K562 (cell line): Measurements from ENCODE around the gene PSD2. TPM values are rescaled to one million over a fixed set of nuclear protein-coding genes. Genes with fewer than 3 reads are reported as not detected.

Experiments used
- ATAC-seq: fragments of 200-7000 bp; cut with Tn5 transposase; 3 replicates; pipeline ENCODE4 v1.9.1; 2020; ENCODE audit warnings: moderate library complexity
- BruUV-seq: library from RNA; stranded (reverse); fragments of 400-500 nt; replicated peaks from 2 replicates; lab custom pipeline; 2021; lab: Mats Ljungman, UMichigan
- CTCF ChIA-PET: fragments of 300-600 bp; formaldehyde crosslinking; extraction: SDS; loops from one replicate; lab custom pipeline; 2021; ENCODE audit warnings: low intra/inter-chr PET ratio; lab: Yijun Ruan, JAX
- POLR2A ChIA-PET: fragments of 300-600, 350-650 bp; sonication (Branson Sonifier 250); formaldehyde crosslinking; extraction: SDS; loops from one replicate; lab custom pipeline; 2021; ENCODE audit warnings: antibody characterized with exemption, inconsistent platforms; lab: Yijun Ruan, JAX
- DNase-seq, 4 experiments: peaks; one replicate each; pipeline versions ENCODE4 v3.0.0 to v3.0.0-alpha.2; 2011 to 2018; ENCODE audit warnings: low spot score in 3 of 4, mixed read lengths in 3 of 4; ENCODE audit errors: extremely low read depth in 1 of 4
- FAIRE-seq: peaks from 2 replicates; lab custom pipeline; 2011; peaks lifted over from hg19 to GRCh38; lab: Jason Lieb, UNC
- H2AFZ ChIP-seq: 2 replicates; pipeline ENCODE4 v1.6.0; 2011; ENCODE audit warnings: low read depth, low read length, control low read depth, inconsistent platforms
- H3K27ac ChIP-seq: fragments of 200-600 bp; 3 replicates; pipeline ENCODE4 v1.8.0; 2011; ENCODE audit warnings: low read depth, mild to moderate bottlenecking, control low read depth, inconsistent platforms, low read length, moderate library complexity, mixed read lengths; ENCODE audit errors: extremely low read depth
- H3K27me3 ChIP-seq, 2 experiments: fragments of 300-600 bp in 1 of 2; 2 replicates in 1 of 2; 3 replicates in 1 of 2; pipeline versions ENCODE4 v1.6.0 to v1.8.0; 2011; ENCODE audit warnings: inconsistent platforms in 2 of 2, low read length in 2 of 2, mild to moderate bottlenecking in 1 of 2, mixed read lengths in 1 of 2, moderate library complexity in 1 of 2; ENCODE audit not compliant: control insufficient read depth in 2 of 2, insufficient read depth in 2 of 2
- H3K36me3 ChIP-seq: fragments of 300-600 bp; 3 replicates; pipeline ENCODE4 v1.8.0; 2011; ENCODE audit warnings: mild to moderate bottlenecking, low read length, inconsistent platforms; ENCODE audit not compliant: control insufficient read depth, insufficient read depth
- H3K4me1 ChIP-seq, 2 experiments: fragments of 200-600 bp in 1 of 2; replicated peaks in 1 of 2; 2 replicates in 1 of 2; 3 replicates in 1 of 2; pipeline versions ENCODE4 v1.5.1 to v1.8.0; 2011; ENCODE audit warnings: inconsistent platforms in 2 of 2, low read length in 2 of 2, mild to moderate bottlenecking in 1 of 2, mixed read lengths in 1 of 2, moderate library complexity in 1 of 2; ENCODE audit not compliant: control insufficient read depth in 2 of 2, insufficient read depth in 2 of 2
- H3K4me2 ChIP-seq: 2 replicates; pipeline ENCODE4 v1.6.1; 2011; ENCODE audit warnings: low read length, control low read depth, inconsistent platforms, mixed read lengths; ENCODE audit not compliant: insufficient read depth
- H3K4me3 ChIP-seq: fragments of 200-600 bp; sonication (generic), shearing (Covaris generic); 2 replicates; pipeline ENCODE4 v1.5.1; 2016; ENCODE audit warnings: control low read depth, inconsistent platforms
- H3K79me2 ChIP-seq: fragments of 200-600 bp; 3 replicates; pipeline ENCODE4 v1.8.0; 2011; ENCODE audit warnings: low read length, inconsistent platforms; ENCODE audit not compliant: control insufficient read depth, insufficient read depth
- H3K9ac ChIP-seq, 2 experiments: 2 replicates each; pipeline versions ENCODE4 v1.6.0 to v1.6.1; 2011; ENCODE audit warnings: low read depth in 2 of 2, low read length in 2 of 2, control low read depth in 1 of 2, inconsistent platforms in 1 of 2, mild to moderate bottlenecking in 1 of 2, mixed read lengths in 1 of 2; ENCODE audit not compliant: insufficient read depth in 1 of 2
- H3K9me1 ChIP-seq: one replicate; pipeline ENCODE4 v1.6.0; 2011; ENCODE audit warnings: inconsistent platforms, mild to moderate bottlenecking, low read length, moderate library complexity; ENCODE audit not compliant: control insufficient read depth, insufficient read depth
- H3K9me3 ChIP-seq: replicated peaks from 2 replicates; pipeline ENCODE4 v1.5.1; 2011; ENCODE audit warnings: low read depth, low read length, inconsistent platforms; ENCODE audit not compliant: control insufficient read depth, insufficient read depth
- H4K20me1 ChIP-seq: replicated peaks from 2 replicates; pipeline ENCODE4 v1.6.1; 2011; ENCODE audit warnings: low read length, inconsistent platforms, mixed read lengths; ENCODE audit not compliant: control insufficient read depth, insufficient read depth
- BRCA1 ChIP-seq, 2 experiments: fragments of 450-650 bp in 1 of 2; sonication (generic) in 1 of 2; formaldehyde crosslinking in 1 of 2; IDR thresholded peaks; 2 replicates each; pipeline versions ENCODE4 v1.5.0 to v1.6.1; 2017 to 2020; ENCODE audit warnings: mild to moderate bottlenecking in 1 of 2, missing genetic modification reagents in 1 of 2
- DPF2 ChIP-seq: fragments of 450-650 bp; IDR thresholded peaks from 2 replicates; pipeline ENCODE4 v1.6.1; 2016
- ELF1 ChIP-seq: fragments of 200-800 bp; sonication (Bioruptor generic); IDR thresholded peaks from 2 replicates; pipeline ENCODE4 v1.6.1; 2016; ENCODE audit warnings: missing genetic modification characterization, missing compliant biosample characterization
- KAT8 ChIP-seq: fragments of 450-650 bp; IDR thresholded peaks from 2 replicates; pipeline ENCODE4 v1.6.1; 2016; ENCODE audit warnings: low read depth, mild to moderate bottlenecking
- MAFG ChIP-seq: fragments of 450-650 bp; conservative IDR thresholded peaks from 2 replicates; pipeline ENCODE4 v1.6.1; 2016; ENCODE audit warnings: missing genetic modification characterization, missing compliant biosample characterization
- NFIC ChIP-seq: fragments of 450-650 bp; IDR thresholded peaks from 2 replicates; pipeline ENCODE4 v1.6.1; 2017; ENCODE audit warnings: mild to moderate bottlenecking, inconsistent platforms
- POU5F1 ChIP-seq: fragments of 150-350 bp; IDR thresholded peaks from 2 replicates; pipeline ENCODE4 v1.6.1; 2014; ENCODE audit warnings: borderline replicate concordance, low read length, low read depth, mild to moderate bottlenecking; ENCODE audit not compliant: partially characterized antibody
- RBM15 ChIP-seq: fragments of 200-400 bp; formaldehyde crosslinking; IDR thresholded peaks from 2 replicates; pipeline ENCODE4 v1.6.1; 2018; ENCODE audit warnings: mild to moderate bottlenecking, low read length, moderate library complexity; ENCODE audit not compliant: insufficient read depth
- SP2 ChIP-seq: IDR thresholded peaks from 2 replicates; pipeline ENCODE4 v1.6.1; 2011; ENCODE audit warnings: mild to moderate bottlenecking, low read depth, low read length, moderate library complexity; ENCODE audit not compliant: poor library complexity, severe bottlenecking; ENCODE audit errors: extremely low read depth
- WGBS: fragments of 100-300 bp; shearing (Covaris generic); methylation state at CpG from one replicate; pipeline ENCODE4 v1.1.6; 2016; ENCODE audit warnings: low coverage, mixed read lengths; ENCODE audit not compliant: insufficient coverage; ENCODE audit errors: missing lambda C conversion rate; 5-methylcytosine and 5-hydroxymethylcytosine counted together
- in situ Hi-C: fragments of 300-500 bp; cut with MboI; formaldehyde crosslinking; loops from 4 replicates; pipeline ENCODE4 v1.15.0; 2018; ENCODE audit warnings: inconsistent platforms, mixed read lengths
- intact Hi-C: fragments of 100-400 bp; cut with micrococcal nuclease; formaldehyde crosslinking; loops from 2 replicates; pipeline ENCODE4 v1.14.2; 2022
- polyA plus RNA-seq, 8 experiments: library from polyadenylated mRNA; depleted of rRNA in 4 of 8; stranded (reverse) in 5 of 8; unstranded in 3 of 8; fragments of >200 nt; fragmentation: Nextera tagmentation in 2 of 8; fragmentation: Illumina TruSeq in 1 of 8; extraction: Ambion mirVana in 2 of 8; extraction: Trizol in 1 of 8; gene quantifications; 2 replicates each; pipeline versions ENCODE4 v1.2.1 to v1.2.3, GENCODE V29; 2011 to 2014; ENCODE audit warnings: inconsistent platforms in 1 of 8, missing spikeins in 1 of 8
- total RNA-seq, 7 experiments: library from RNA; depleted of rRNA in 6 of 7; stranded (reverse); fragments of >200 nt in 6 of 7; fragmentation: Illumina TruSeq in 2 of 7; extraction: Trizol in 2 of 7; gene quantifications; 2 replicates each; pipeline versions ENCODE4 v1.2.1 to v1.2.3, GENCODE V29; 2011 to 2021; ENCODE audit warnings: low replicate concordance in 1 of 7
- TF ChIP-seq, protein P1 (sequence below): IDR thresholded peaks from 2 replicates; pipeline ENCODE4 v1.6.1; 2012; ENCODE audit warnings: low read depth, low read length, improper control_type of control experiment, borderline replicate concordance
- TF ChIP-seq, protein P2 (sequence below): fragments of 250-450 bp; sonication (Bioruptor Pico); IDR thresholded peaks from 2 replicates; pipeline ENCODE4 v1.5.0; 2021; ENCODE audit warnings: mild to moderate bottlenecking, borderline replicate concordance
- TF ChIP-seq, protein P3 (sequence below): fragments of 250-450 bp; sonication (Bioruptor Pico); IDR thresholded peaks from 2 replicates; pipeline ENCODE4 v1.4.0; 2020

Gene PSD2
- total and polyA plus RNA-seq, 9 of the 15 experiments (the other 6 are each of a cell fraction or from before 2014, with no cell fraction given), result 0.01 to 0.09 (median 0.04) TPM; not detected in 4

DNA sequence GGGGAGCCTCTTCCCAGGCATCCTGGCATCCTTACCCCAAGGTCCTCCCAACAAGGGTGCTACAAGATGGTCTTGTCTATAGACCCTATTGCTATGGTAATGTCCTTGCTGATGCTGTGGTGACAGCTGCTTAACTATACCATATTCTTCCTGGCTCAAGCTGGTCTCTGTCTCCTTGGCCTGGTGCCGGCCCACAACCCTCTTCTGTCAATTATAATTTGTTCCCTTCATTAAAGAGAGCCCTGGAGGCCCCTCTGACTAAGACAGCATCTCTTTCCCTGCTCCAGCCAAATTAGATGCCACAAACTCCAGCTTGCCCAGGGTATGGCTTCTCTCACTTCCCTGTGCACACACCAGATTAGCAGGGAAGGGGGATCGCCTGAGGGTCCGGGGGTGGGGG lies 86.7 kb downstream of the PSD2 start:
- Histone ChIP-seq H4K20me1 (no peaks in the 10 kb centered on the region), H3K4me3 (no peak overlapping the region), H3K27me3 (peaks cover 0 to 41% of the 10 kb centered on the region in 2 experiments; a peak in 2 of 5 replicates), H3K27ac (no peak overlapping the region), H3K36me3 (no peaks in the 10 kb centered on the region), H2AFZ (no peak overlapping the region), H3K4me1 (peaks cover 10 to 22% of the 10 kb centered on the region in 2 experiments), H3K9ac (no peak overlapping the region), H3K4me2 (no peak overlapping the region), H3K9me1 (no peaks in the 10 kb centered on the region), H3K79me2 (no peaks in the 10 kb centered on the region), H3K9me3 (no peaks in the 10 kb centered on the region)
- BruUV-seq, result no TSS peak
- WGBS, result 0% methylated on average over 1 of the region's 3 CpGs
- ATAC-seq (no peak), FAIRE-seq (no peak), DNase-seq (no peak)
- intact Hi-C loops, result no loop called here
- in situ Hi-C loops, result no loop called here
- ChIA-PET POLR2A (interaction anchor here (1.0 kb wide), 2 partner anchors 11 to 12 kb away, joined by 3 to 4 read pairs; no protein-coding TSS in a partner anchor), CTCF (no interaction called here)
- TF ChIP-seq MAFG (tag) (no peak), POU5F1 (no peak), NFIC (no peak), BRCA1 (IDR thresholded peaks at IDR 0.05) (no peak), BRCA1 (CRISPR knock-in tag; IDR thresholded peaks at IDR 0.05) (no peak), RBM15 (no peak), ELF1 (tag) (no peak), DPF2 (no peak), KAT8 (no peak), SP2 (no peak)
- TF ChIP-seq, protein P1, sequence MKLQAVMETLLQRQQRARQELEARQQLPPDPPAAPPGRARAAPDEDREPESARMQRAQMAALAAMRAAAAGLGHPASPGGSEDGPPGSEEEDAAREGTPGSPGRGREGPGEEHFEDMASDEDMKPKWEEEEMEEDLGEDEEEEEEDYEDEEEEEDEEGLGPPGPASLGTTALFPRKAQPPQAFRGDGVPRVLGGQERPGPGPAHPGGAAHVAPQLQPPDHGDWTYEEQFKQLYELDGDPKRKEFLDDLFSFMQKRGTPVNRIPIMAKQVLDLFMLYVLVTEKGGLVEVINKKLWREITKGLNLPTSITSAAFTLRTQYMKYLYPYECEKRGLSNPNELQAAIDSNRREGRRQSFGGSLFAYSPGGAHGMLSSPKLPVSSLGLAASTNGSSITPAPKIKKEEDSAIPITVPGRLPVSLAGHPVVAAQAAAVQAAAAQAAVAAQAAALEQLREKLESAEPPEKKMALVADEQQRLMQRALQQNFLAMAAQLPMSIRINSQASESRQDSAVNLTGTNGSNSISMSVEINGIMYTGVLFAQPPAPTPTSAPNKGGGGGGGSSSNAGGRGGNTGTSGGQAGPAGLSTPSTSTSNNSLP, result no peak
- TF ChIP-seq, protein P2, sequence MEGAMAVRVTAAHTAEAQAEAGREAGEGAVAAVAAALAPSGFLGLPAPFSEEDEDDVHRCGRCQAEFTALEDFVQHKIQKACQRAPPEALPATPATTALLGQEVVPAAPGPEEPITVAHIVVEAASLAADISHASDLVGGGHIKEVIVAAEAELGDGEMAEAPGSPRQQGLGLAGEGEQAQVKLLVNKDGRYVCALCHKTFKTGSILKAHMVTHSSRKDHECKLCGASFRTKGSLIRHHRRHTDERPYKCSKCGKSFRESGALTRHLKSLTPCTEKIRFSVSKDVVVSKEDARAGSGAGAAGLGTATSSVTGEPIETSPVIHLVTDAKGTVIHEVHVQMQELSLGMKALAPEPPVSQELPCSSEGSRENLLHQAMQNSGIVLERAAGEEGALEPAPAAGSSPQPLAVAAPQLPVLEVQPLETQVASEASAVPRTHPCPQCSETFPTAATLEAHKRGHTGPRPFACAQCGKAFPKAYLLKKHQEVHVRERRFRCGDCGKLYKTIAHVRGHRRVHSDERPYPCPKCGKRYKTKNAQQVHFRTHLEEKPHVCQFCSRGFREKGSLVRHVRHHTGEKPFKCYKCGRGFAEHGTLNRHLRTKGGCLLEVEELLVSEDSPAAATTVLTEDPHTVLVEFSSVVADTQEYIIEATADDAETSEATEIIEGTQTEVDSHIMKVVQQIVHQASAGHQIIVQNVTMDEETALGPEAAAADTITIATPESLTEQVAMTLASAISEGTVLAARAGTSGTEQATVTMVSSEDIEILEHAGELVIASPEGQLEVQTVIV (CRISPR knock-in tag), result no peak
- TF ChIP-seq, protein P3, sequence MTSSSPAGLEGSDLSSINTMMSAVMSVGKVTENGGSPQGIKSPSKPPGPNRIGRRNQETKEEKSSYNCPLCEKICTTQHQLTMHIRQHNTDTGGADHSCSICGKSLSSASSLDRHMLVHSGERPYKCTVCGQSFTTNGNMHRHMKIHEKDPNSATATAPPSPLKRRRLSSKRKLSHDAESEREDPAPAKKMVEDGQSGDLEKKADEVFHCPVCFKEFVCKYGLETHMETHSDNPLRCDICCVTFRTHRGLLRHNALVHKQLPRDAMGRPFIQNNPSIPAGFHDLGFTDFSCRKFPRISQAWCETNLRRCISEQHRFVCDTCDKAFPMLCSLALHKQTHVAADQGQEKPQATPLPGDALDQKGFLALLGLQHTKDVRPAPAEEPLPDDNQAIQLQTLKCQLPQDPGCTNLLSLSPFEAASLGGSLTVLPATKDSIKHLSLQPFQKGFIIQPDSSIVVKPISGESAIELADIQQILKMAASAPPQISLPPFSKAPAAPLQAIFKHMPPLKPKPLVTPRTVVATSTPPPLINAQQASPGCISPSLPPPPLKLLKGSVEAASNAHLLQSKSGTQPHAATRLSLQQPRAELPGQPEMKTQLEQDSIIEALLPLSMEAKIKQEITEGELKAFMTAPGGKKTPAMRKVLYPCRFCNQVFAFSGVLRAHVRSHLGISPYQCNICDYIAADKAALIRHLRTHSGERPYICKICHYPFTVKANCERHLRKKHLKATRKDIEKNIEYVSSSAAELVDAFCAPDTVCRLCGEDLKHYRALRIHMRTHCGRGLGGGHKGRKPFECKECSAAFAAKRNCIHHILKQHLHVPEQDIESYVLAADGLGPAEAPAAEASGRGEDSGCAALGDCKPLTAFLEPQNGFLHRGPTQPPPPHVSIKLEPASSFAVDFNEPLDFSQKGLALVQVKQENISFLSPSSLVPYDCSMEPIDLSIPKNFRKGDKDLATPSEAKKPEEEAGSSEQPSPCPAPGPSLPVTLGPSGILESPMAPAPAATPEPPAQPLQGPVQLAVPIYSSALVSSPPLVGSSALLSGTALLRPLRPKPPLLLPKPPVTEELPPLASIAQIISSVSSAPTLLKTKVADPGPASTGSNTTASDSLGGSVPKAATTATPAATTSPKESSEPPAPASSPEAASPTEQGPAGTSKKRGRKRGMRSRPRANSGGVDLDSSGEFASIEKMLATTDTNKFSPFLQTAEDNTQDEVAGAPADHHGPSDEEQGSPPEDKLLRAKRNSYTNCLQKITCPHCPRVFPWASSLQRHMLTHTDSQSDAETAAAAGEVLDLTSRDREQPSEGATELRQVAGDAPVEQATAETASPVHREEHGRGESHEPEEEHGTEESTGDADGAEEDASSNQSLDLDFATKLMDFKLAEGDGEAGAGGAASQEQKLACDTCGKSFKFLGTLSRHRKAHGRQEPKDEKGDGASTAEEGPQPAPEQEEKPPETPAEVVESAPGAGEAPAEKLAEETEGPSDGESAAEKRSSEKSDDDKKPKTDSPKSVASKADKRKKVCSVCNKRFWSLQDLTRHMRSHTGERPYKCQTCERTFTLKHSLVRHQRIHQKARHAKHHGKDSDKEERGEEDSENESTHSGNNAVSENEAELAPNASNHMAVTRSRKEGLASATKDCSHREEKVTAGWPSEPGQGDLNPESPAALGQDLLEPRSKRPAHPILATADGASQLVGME (CRISPR knock-in tag), result no peak
